ENCODE measurements around the gene SCAI.
"Not testable (repeated sequence)": the region's sequence is repeated elsewhere in the genome, so short reads cannot be mapped to it uniquely, and the experiment has no call there.

Gene SCAI

GRCh38 chr9:124947727-124948391, 195.5 kb downstream of the SCAI start:
- no peak for DNase-seq (ENCODE audit: low read depth)

- DNase-seq (ENCODE audit: low read depth): no peak
Observed at GRCh38 chr9:124946167-124946566, 197.2 kb downstream of the SCAI start.

GRCh38 chr9:124941679-124942561, 201.4 kb downstream of the SCAI start:
- peak; percentile 56 for DNase-seq (ENCODE audit: low read depth)

GRCh38 chr9:124940894-124941678, 202.2 kb downstream of the SCAI start, which contains the start of gene GOLGA1:
GOLGA1 (minus strand) TSS chr9:124941083; CDS start chr9:124938711, 2,372 bp downstream.
- DNase-seq (ENCODE audit: low read depth): peak; percentile 90

GRCh38 chr9:124940521-124940893, 202.8 kb downstream of the SCAI start:
- DNase-seq (ENCODE audit: low read depth): no peak

- no peak for DNase-seq (ENCODE audit: low read depth)
Observed at GRCh38 chr9:124939944-124940343, 203.4 kb downstream of the SCAI start.

- peak; percentile 51 for DNase-seq (ENCODE audit: low read depth)
Observed at GRCh38 chr9:124934290-124934689, 209.0 kb downstream of the SCAI start.

GRCh38 chr9:124932333-124932732, 211.0 kb downstream of the SCAI start:
- DNase-seq (ENCODE audit: low read depth): peak; percentile 41

GRCh38 chr9:124929464-124929863, 213.9 kb downstream of the SCAI start:
- DNase-seq (ENCODE audit: low read depth): no peak

GRCh38 chr9:124928116-124928515, 215.2 kb downstream of the SCAI start:
- DNase-seq (ENCODE audit: low read depth): no peak

- DNase-seq (ENCODE audit: low read depth): not testable (repeated sequence)
Observed at GRCh38 chr9:124920394-124920793, 222.9 kb downstream of the SCAI start.

- DNase-seq (ENCODE audit: low read depth): no peak
Observed at GRCh38 chr9:124914753-124915405, 228.4 kb downstream of the SCAI start.

- no peak for DNase-seq (ENCODE audit: low read depth)
Observed at GRCh38 chr9:124913378-124913777, 229.9 kb downstream of the SCAI start.

GRCh38 chr9:124911766-124912165, 231.6 kb downstream of the SCAI start:
- no peak for DNase-seq (ENCODE audit: low read depth)

- no peak for DNase-seq (ENCODE audit: low read depth)
Observed at GRCh38 chr9:124908098-124908497, 235.2 kb downstream of the SCAI start.

- no peak for DNase-seq (ENCODE audit: low read depth)
Observed at GRCh38 chr9:124906966-124907365, 236.4 kb downstream of the SCAI start.

- no peak for DNase-seq (ENCODE audit: low read depth)
Observed at GRCh38 chr9:124899845-124900244, 243.5 kb downstream of the SCAI start.

GRCh38 chr9:124897570-124898460, 245.5 kb downstream of the SCAI start:
- no peak for DNase-seq (ENCODE audit: low read depth)

- DNase-seq (ENCODE audit: low read depth): peak; percentile 59
Observed at GRCh38 chr9:124894741-124895170, 248.6 kb downstream of the SCAI start.

- DNase-seq (ENCODE audit: low read depth): no peak
Observed at GRCh38 chr9:124894035-124894740, 249.1 kb downstream of the SCAI start.
